Tibial artery (tissue), 4 donors: ENCODE results near the gene RPTOR.

Experiments
- DNase-seq, 2 donors: peaks; one replicate each; pipeline ENCODE4 v3.0.0-alpha.2; 2019
- H3K27ac ChIP-seq, 2 donors: fragments of 200-600 bp; sonication (generic) in 1 of 2; 1 replicate in 1 of 2; 2 replicates in 1 of 2; pipeline ENCODE4 v1.5.1; 2018 to 2019; ENCODE audit warnings: mild to moderate bottlenecking in 1 of 2
- H3K27me3 ChIP-seq, 2 donors: fragments of 200-600 bp; sonication (generic) in 1 of 2; one replicate each; pipeline versions ENCODE4 v1.5.1 to v1.6.0; 2016 to 2019
- H3K36me3 ChIP-seq, 3 donors: fragments of 200-600 bp; sonication (generic) in 2 of 3; one replicate each; pipeline ENCODE4 v1.5.1; 2016 to 2019; ENCODE audit warnings: mild to moderate bottlenecking in 2 of 3
- H3K4me1 ChIP-seq, 4 donors: fragments of 200-600 bp; sonication (generic) in 2 of 4; 1 replicate in 3 of 4; 2 replicates in 1 of 4; pipeline ENCODE4 v1.5.1; 2016 to 2019
- H3K4me3 ChIP-seq, 2 donors: fragments of 200-600 bp; sonication (generic) in 1 of 2; 1 replicate in 1 of 2; 2 replicates in 1 of 2; pipeline ENCODE4 v1.5.1; 2018 to 2019; ENCODE audit warnings: mild to moderate bottlenecking in 2 of 2
- H3K9me3 ChIP-seq, 3 donors: fragments of 200-600 bp; sonication (generic) in 1 of 3; one replicate each; pipeline ENCODE4 v1.5.1; 2016 to 2019
- CTCF ChIP-seq, 2 experiments: fragments of 200-600 bp in 1 of 2; fragments of 450-650 bp in 1 of 2; IDR thresholded peaks; one replicate each; pipeline ENCODE4 v1.5.1; 2017 to 2019; ENCODE audit warnings: antibody characterized with exemption in 2 of 2, mild to moderate bottlenecking in 1 of 2, moderate library complexity in 1 of 2
- intact Hi-C: fragments of 100-400 bp; cut with DNase I; formaldehyde crosslinking; loops from one replicate; pipeline ENCODE4 v1.15.0; 2023; ENCODE audit warnings: low total_unique reads

RPTOR gene

DNA sequence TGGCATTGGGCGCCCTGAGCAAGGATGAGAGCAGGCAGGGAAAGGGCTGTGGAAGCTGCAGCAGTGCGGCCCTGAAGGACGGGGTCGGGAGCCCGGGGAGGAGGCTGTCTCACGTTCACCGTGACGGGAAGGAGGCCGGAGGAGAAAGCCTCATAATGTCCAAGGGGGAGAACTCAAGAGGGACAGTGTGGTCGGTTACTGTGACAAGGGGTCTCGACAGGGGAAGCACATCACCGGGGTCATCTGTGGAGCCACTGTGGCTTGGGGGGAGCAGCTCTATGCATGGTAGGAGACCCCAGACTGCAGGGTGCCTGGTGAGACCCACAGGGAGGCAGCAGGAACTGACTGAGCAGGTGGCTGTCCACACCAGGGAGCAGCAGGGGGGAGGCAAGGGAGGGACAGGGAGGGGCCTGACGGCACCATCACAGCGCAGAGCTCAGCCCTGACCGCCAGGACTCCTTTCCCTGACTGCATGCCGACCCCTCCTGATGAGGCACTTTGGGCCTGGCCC lies 292.4 kb downstream of the RPTOR start:
- Histone ChIP-seq H3K36me3 (peaks cover 0 to 27% (median 9%) of the 10 kb centered on the region in 3 donors), H3K27me3 (no peaks in the 10 kb centered on the region), H3K9me3 (no peaks in the 10 kb centered on the region), H3K4me1 (peaks cover 0 to 13% (median 11%) of the 10 kb centered on the region in 4 donors), H3K27ac (no peak overlapping the region), H3K4me3 (no peak overlapping the region)
- no peak for TF ChIP-seq CTCF (IDR thresholded peaks at IDR 0.05)
- DNase-seq, result no peak
- intact Hi-C loops, result no loop called here

- Histone ChIP-seq H3K9me3 (no peaks in the 10 kb centered on the region), H3K4me3 (no peak overlapping the region), H3K27ac (no peak overlapping the region), H3K27me3 (no peaks in the 10 kb centered on the region), H3K4me1 (peaks cover 0 to 7% (median 7%) of the 10 kb centered on the region in 4 donors), H3K36me3 (peaks cover 0 to 27% (median 9%) of the 10 kb centered on the region in 3 donors)
- TF ChIP-seq CTCF (IDR thresholded peaks at IDR 0.05), result no peak
- intact Hi-C loops, result no loop called here
- no peak for DNase-seq
Observed at GRCh38 chr17:80837711-80838110, 293.1 kb downstream of the RPTOR start.

- no peak overlapping the region for H3K4me3 ChIP-seq
Observed at GRCh38 chr17:80838311-80839025, 293.8 kb downstream of the RPTOR start.

DNA sequence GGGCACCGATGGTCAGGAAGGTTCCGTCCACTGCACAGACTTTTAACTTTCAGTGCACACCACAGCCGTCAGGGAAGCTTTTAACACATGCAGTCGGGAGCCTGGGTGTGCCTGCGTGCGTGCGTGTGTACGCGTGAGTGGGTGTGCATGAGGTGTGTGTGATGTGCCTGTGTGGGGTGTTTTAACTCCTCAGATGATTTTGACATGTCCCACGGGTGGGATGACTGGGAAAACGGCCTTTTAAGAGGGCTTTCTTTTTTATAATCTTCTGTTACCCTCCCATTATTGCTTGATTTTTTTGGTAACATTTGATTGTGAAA lies 294.3 kb downstream of the RPTOR start:
- no peak for DNase-seq
- H3K9me3 ChIP-seq, result no peaks in the 10 kb centered on the region
- no peak overlapping the region for H3K27ac ChIP-seq
- intact Hi-C loops, result no loop called here
- H3K27me3 ChIP-seq, result no peaks in the 10 kb centered on the region
- H3K4me3 ChIP-seq, result no peak overlapping the region
- no peaks in the 10 kb centered on the region for H3K4me1 ChIP-seq
- H3K36me3 ChIP-seq, result peaks cover 0 to 27% (median 9%) of the 10 kb centered on the region in 3 donors
- TF ChIP-seq CTCF (IDR thresholded peaks at IDR 0.05), result no peak

More at GRCh38 chr17:80838311-80839025, 293.8 kb downstream of the RPTOR start:
- no peak for TF ChIP-seq CTCF (IDR thresholded peaks at IDR 0.05)
- H3K4me1 ChIP-seq, result peaks cover 0 to 4% (median 3%) of the 10 kb centered on the region in 4 donors
- H3K36me3 ChIP-seq, result peaks cover 0 to 27% (median 9%) of the 10 kb centered on the region in 3 donors
- H3K27ac ChIP-seq, result no peak overlapping the region
- no peak for DNase-seq
- H3K27me3 ChIP-seq, result no peaks in the 10 kb centered on the region
- H3K9me3 ChIP-seq, result no peaks in the 10 kb centered on the region
- intact Hi-C loops, result no loop called here

DNA sequence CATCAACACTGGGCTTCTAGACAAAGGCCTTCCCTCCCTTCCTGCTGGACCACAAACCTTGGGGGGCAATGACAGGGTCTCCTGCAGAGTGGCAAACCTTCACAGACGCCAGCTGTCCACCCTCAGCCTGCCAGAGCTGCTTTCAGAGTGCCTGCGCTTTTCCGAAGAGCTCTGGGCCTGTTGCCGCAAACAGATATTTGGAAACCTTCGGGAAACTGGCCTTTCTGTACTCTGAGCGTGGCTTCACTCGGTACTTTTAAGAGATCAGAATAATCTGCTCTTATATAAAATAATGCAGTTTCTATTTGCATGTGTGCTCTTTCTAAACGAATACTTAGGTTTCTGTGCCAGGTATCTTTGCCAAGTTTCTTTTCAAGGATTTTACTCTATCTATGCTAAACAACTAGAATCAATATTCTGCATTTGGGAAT lies 294.9 kb downstream of the RPTOR start:
- H3K4me1 ChIP-seq, result no peaks in the 10 kb centered on the region
- no peak overlapping the region for H3K4me3 ChIP-seq
- TF ChIP-seq CTCF (IDR thresholded peaks at IDR 0.05), result no peak
- no peak for DNase-seq
- no peak overlapping the region for H3K27ac ChIP-seq
- H3K9me3 ChIP-seq, result no peaks in the 10 kb centered on the region
- H3K27me3 ChIP-seq, result no peaks in the 10 kb centered on the region
- intact Hi-C loops, result no loop called here
- peaks cover 0 to 27% (median 9%) of the 10 kb centered on the region in 3 donors for H3K36me3 ChIP-seq
